ENCODE results near the gene CASR. TPM values are rescaled to one million over a fixed set of nuclear protein-coding genes. Genes with fewer than 3 reads are reported as not detected.
A peak's percentile ranks its signal among the peaks of the same experiment; 100 is the strongest.

The CASR gene
- total RNA-seq, 3 donors from 2014 or later (not counting 1 experiment from before 2014, with no cell fraction given) = 0.10 TPM; not detected in 2

GRCh38 chr3:122234117-122234516 lies 50.6 kb downstream of the CASR start:
- H3K9me3 Mint-ChIP-seq = no peaks in the 10 kb centered on the region

GRCh38 chr3:122235147-122235546 lies 51.7 kb downstream of the CASR start:
- intact Hi-C loops (cut with micrococcal nuclease) = no loop called here
- Histone ChIP-seq H3K4me1 (ENCODE audit: control insufficient read depth, insufficient read depth, low read length) (peaks cover 21% of the 10 kb centered on the region), H3K36me3 (ENCODE audit: control insufficient read depth, insufficient read depth, low read length) (no peaks in the 10 kb centered on the region), H3K27me3 (ENCODE audit: control insufficient read depth, insufficient read depth, low read length) (no peaks in the 10 kb centered on the region), H3K27ac (ENCODE audit: low read length) (no peak overlapping the region), H3K9me3 (ENCODE audit: control insufficient read depth, insufficient read depth, low read length) (no peaks in the 10 kb centered on the region), H3K4me3 (ENCODE audit: low read length) (no peak overlapping the region)
- ATAC-seq (no peak), DNase-seq (peak in 1 of 2 donors; percentile 17)
- no peak overlapping the region for H3K4me3 Mint-ChIP-seq
- no peaks in the 10 kb centered on the region for H3K36me3 Mint-ChIP-seq
- peaks cover 13 to 19% of the 10 kb centered on the region in 2 donors for H3K27me3 Mint-ChIP-seq (ENCODE audit: low read depth in 2 of 2)
- WGBS (ENCODE audit: insufficient coverage) = 71% methylated on average over 1 of the region's 3 CpGs
- peaks cover 13 to 15% of the 10 kb centered on the region in 2 donors for H3K4me1 Mint-ChIP-seq
- H3K27ac Mint-ChIP-seq = no peak overlapping the region
- TF ChIP-seq CTCF (IDR thresholded peaks at IDR 0.05) = no peak
- H3K9me3 Mint-ChIP-seq = no peaks in the 10 kb centered on the region

More at GRCh38 chr3:122234117-122234516, 50.6 kb downstream of the CASR start:
- Mint-ChIP-seq H3K27ac (no peak overlapping the region), H3K4me3 (no peak overlapping the region), H3K27me3 (ENCODE audit: low read depth in 2 of 2) (peaks cover 6 to 16% of the 10 kb centered on the region in 2 donors), H3K4me1 (peaks cover 13 to 15% of the 10 kb centered on the region in 2 donors), H3K36me3 (no peaks in the 10 kb centered on the region)
- DNase-seq (no peak), ATAC-seq (no peak)
- Histone ChIP-seq H3K27ac (ENCODE audit: low read length) (no peak overlapping the region), H3K9me3 (ENCODE audit: control insufficient read depth, insufficient read depth, low read length) (no peaks in the 10 kb centered on the region), H3K36me3 (ENCODE audit: control insufficient read depth, insufficient read depth, low read length) (no peaks in the 10 kb centered on the region), H3K4me1 (ENCODE audit: control insufficient read depth, insufficient read depth, low read length) (peaks cover 21% of the 10 kb centered on the region), H3K4me3 (ENCODE audit: low read length) (no peak overlapping the region), H3K27me3 (ENCODE audit: control insufficient read depth, insufficient read depth, low read length) (no peaks in the 10 kb centered on the region)
- TF ChIP-seq CTCF (IDR thresholded peaks at IDR 0.05) = no peak
- intact Hi-C loops (cut with micrococcal nuclease) = no loop called here
- WGBS (ENCODE audit: insufficient coverage) = no CpG with 5 or more reads among the region's 1 CpG

- H3K4me1 Mint-ChIP-seq = no peaks in the 10 kb centered on the region
- Histone ChIP-seq H3K27ac (ENCODE audit: low read length) (no peak overlapping the region), H3K9me3 (ENCODE audit: control insufficient read depth, insufficient read depth, low read length) (no peaks in the 10 kb centered on the region), H3K4me1 (ENCODE audit: control insufficient read depth, insufficient read depth, low read length) (peaks cover 1% of the 10 kb centered on the region), H3K27me3 (ENCODE audit: control insufficient read depth, insufficient read depth, low read length) (no peaks in the 10 kb centered on the region), H3K36me3 (ENCODE audit: control insufficient read depth, insufficient read depth, low read length) (no peaks in the 10 kb centered on the region), H3K4me3 (ENCODE audit: low read length) (no peak overlapping the region)
- H3K27me3 Mint-ChIP-seq (ENCODE audit: low read depth in 2 of 2) = peaks cover 19 to 47% of the 10 kb centered on the region in 2 donors
- no peak overlapping the region for H3K4me3 Mint-ChIP-seq
- ATAC-seq = no peak
- H3K36me3 Mint-ChIP-seq = no peaks in the 10 kb centered on the region
- intact Hi-C loops (cut with micrococcal nuclease) = no loop called here
- no peak overlapping the region for H3K27ac Mint-ChIP-seq
- WGBS (ENCODE audit: insufficient coverage) = 91% methylated on average over 2 of the region's 2 CpGs
- no peak for DNase-seq
- no peaks in the 10 kb centered on the region for H3K9me3 Mint-ChIP-seq
- TF ChIP-seq CTCF (IDR thresholded peaks at IDR 0.05) = no peak
Measured at GRCh38 chr3:122239112-122239511, 55.6 kb downstream of the CASR start.

GRCh38 chr3:122245513-122246174 lies 62.2 kb downstream of the CASR start:
- Mint-ChIP-seq H3K4me1 (peaks cover 10% of the 10 kb centered on the region in 2 donors), H3K36me3 (no peaks in the 10 kb centered on the region), H3K27me3 (ENCODE audit: low read depth in 2 of 2) (peaks cover 10 to 42% of the 10 kb centered on the region in 2 donors), H3K9me3 (no peaks in the 10 kb centered on the region), H3K27ac (no peak overlapping the region), H3K4me3 (peak overlapping the region; percentile 82)
- Histone ChIP-seq H3K4me1 (ENCODE audit: control insufficient read depth, insufficient read depth, low read length) (no peaks in the 10 kb centered on the region), H3K36me3 (ENCODE audit: control insufficient read depth, insufficient read depth, low read length) (no peaks in the 10 kb centered on the region), H3K9me3 (ENCODE audit: control insufficient read depth, insufficient read depth, low read length) (no peaks in the 10 kb centered on the region), H3K4me3 (ENCODE audit: low read length) (peak overlapping the region; percentile 29), H3K27me3 (ENCODE audit: control insufficient read depth, insufficient read depth, low read length) (no peaks in the 10 kb centered on the region), H3K27ac (ENCODE audit: low read length) (no peak overlapping the region)
- DNase-seq = peak in 1 of 2 donors; percentile 38
- 1% methylated on average over 5 of the region's 7 CpGs for WGBS (ENCODE audit: insufficient coverage)
- intact Hi-C loops (cut with micrococcal nuclease) = no loop called here
- peak; percentile 37 for TF ChIP-seq CTCF (IDR thresholded peaks at IDR 0.05)
- ATAC-seq = no peak

Data from natural killer cell (primary cell).